ENCODE data around the gene MAP3K19. TPM values are rescaled to one million over a fixed set of nuclear protein-coding genes. Genes with fewer than 3 reads are reported as not detected.

The MAP3K19 gene
- not detected in 2 replicates for total RNA-seq (2013; cell fraction: nucleolus; rRNA removed)
- total RNA-seq (2014; rRNA removed) (not detected in 2 replicates), total RNA-seq (2014; rRNA removed; fragmentation: Illumina TruSeq; extraction: Trizol) (not detected in 2 replicates), total RNA-seq (2021) (not detected in 2 replicates), polyA plus RNA-seq (2011; rRNA removed) (not detected in 2 replicates), polyA plus RNA-seq (2014; fragmentation: Illumina TruSeq; extraction: Trizol) (not detected in 2 replicates), polyA plus RNA-seq (2014; fragmentation: Nextera tagmentation; extraction: Ambion mirVana) (not detected), polyA plus RNA-seq (2014; rRNA removed) (0.05 TPM in 1 of 2 replicates, not detected in the other), polyA plus RNA-seq (2016; fragmentation: Nextera tagmentation; extraction: Ambion mirVana) (not detected), polyA minus RNA-seq (2011; rRNA and poly(A)+ RNA removed) (not detected in 2 replicates), Bru-seq, nascent RNA (percentile 2 among the genes with signal in this experiment), BruChase-seq, experiment 1, labeled RNA remaining after a 6-hour chase (percentile 1 among the genes with signal in this experiment), BruChase-seq, experiment 2, labeled RNA remaining after a 2-hour chase (percentile 1 among the genes with signal in this experiment)
- polyA plus RNA-seq (2011; ENCODE audit: low read depth) = not detected
- polyA plus RNA-seq (2011; cell fraction: cytosol; rRNA removed) = not detected in 2 replicates
- not detected in 2 replicates for polyA plus RNA-seq (2011; cell fraction: nucleus; rRNA removed)
- polyA plus RNA-seq (2012) = not detected in 2 replicates
- not detected in 2 replicates for polyA minus RNA-seq (2011; cell fraction: cytosol; rRNA and poly(A)+ RNA removed)
- polyA minus RNA-seq (2011; cell fraction: nucleus; rRNA and poly(A)+ RNA removed) = not detected in 2 replicates
- long read RNA-seq, experiment 1 = 0 reads
- long read RNA-seq, experiment 2, partial matches to known transcripts = 0 of 1 reads
- long read RNA-seq, experiment 2, other reads (novel, unspliced or antisense) = 1 of 1 reads

DNA sequence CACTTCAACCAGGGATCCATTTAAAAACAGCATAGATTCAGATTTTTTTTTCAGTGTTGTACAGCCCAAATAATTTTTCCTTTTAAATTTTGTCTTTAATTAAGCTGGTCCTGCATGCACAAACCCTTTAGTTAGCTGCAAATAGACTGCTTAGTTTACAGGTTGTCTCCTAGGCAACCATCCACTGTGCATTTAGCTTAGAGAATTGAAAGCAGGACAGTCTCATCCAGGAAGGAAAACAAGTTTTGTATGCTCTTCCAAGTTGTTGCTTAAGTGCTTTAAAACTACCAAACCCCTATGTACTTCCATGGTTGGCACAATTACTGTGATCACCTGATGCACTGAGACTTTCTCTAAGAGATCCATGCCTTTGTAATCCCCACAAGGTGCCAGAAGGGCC, at the start of gene MAP3K19:
TSS of gene MAP3K19 (minus strand) at position 148 of the 400 bp plus-strand sequence. CDS start 22,800 bp downstream, outside the sequence.
- ChIA-PET POLR2A (no interaction called here), CTCF (interaction anchor here (0.9 to 1.5 kb wide), 2 partner anchors 21 to 43 kb away, joined by 4 read pairs; no protein-coding TSS in a partner anchor), RAD21 (ENCODE audit: unreplicated experiment) (no interaction called here), SMC1A (ENCODE audit: uncharacterized antibody, unreplicated experiment) (interaction anchor here (0.7 to 1.2 kb wide), 2 partner anchors 49 to 704 kb away, joined by 3 read pairs; no protein-coding TSS in a partner anchor)
- no TSS peak for BruUV-seq (replicated peaks)
- in situ Hi-C loops (cut with MboI) (no loop called here), intact Hi-C loops (cut with micrococcal nuclease; ENCODE audit: unreplicated experiment) (no loop called here)
- ATAC-seq (no peak), FAIRE-seq (no peak), DNase-seq (ENCODE audit: low read depth, low spot score) (no peak)
- Histone ChIP-seq H3K27ac (ENCODE audit: control insufficient read depth, insufficient read depth) (no peak within 1 kb of the TSS), H3K36me3 (ENCODE audit: control insufficient read depth in 2 of 2, insufficient read depth in 2 of 2, low read length in 1 of 2) (no peaks in the 10 kb centered on the region), H3K9me3 (replicated peaks; ENCODE audit: control insufficient read depth, insufficient read depth, low read length) (no peaks in the 10 kb centered on the region), H2AFZ (ENCODE audit: control insufficient read depth, low read depth, low read length) (no peak within 1 kb of the TSS), H3K27me3 (replicated peaks in 1 of 2; ENCODE audit: control insufficient read depth in 2 of 2, insufficient read depth in 2 of 2, low read length in 1 of 2) (no peaks in the 10 kb centered on the region; a peak in 1 of 4 replicates), H3K4me2 (ENCODE audit: control insufficient read depth, insufficient read depth) (no peak within 1 kb of the TSS), H3K4me1 (ENCODE audit: control insufficient read depth, insufficient read depth, low read length) (no peaks in the 10 kb centered on the region), H3K79me2 (ENCODE audit: control insufficient read depth, insufficient read depth, low read length) (peaks cover 2% of the 10 kb centered on the region), H3K9ac (ENCODE audit: control insufficient read depth, insufficient read depth, low read length) (no peak within 1 kb of the TSS), H4K20me1 (ENCODE audit: control insufficient read depth, insufficient read depth) (no peaks in the 10 kb centered on the region), H3K4me3 (no peak within 1 kb of the TSS)
- no peak for TF ChIP-seq RAD51 (IDR thresholded peaks at IDR 0.05)
- TF ChIP-seq ESRRA (IDR thresholded peaks at IDR 0.05; ENCODE audit: low read length) = no peak
- TF ChIP-seq, protein P1, sequence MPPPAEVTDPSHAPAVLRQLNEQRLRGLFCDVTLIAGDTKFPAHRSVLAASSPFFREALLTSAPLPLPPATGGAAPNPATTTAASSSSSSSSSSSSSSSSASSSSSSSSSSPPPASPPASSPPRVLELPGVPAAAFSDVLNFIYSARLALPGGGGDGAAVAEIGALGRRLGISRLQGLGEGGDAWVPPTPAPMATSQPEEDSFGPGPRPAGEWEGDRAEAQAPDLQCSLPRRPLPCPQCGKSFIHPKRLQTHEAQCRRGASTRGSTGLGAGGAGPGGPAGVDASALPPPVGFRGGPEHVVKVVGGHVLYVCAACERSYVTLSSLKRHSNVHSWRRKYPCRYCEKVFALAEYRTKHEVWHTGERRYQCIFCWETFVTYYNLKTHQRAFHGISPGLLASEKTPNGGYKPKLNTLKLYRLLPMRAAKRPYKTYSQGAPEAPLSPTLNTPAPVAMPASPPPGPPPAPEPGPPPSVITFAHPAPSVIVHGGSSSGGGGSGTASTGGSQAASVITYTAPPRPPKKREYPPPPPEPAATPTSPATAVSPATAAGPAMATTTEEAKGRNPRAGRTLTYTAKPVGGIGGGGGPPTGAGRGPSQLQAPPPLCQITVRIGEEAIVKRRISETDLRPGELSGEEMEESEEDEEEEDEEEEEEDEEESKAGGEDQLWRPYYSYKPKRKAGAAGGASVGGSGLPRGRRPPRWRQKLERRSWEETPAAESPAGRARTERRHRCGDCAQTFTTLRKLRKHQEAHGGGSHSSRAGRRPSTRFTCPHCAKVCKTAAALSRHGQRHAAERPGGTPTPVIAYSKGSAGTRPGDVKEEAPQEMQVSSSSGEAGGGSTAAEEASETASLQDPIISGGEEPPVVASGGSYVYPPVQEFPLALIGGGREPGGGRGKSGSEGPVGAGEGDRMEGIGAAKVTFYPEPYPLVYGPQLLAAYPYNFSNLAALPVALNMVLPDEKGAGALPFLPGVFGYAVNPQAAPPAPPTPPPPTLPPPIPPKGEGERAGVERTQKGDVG (CRISPR knock-in tag; IDR thresholded peaks at IDR 0.05) = no peak
- no peak for TF ChIP-seq TARDBP (IDR thresholded peaks at IDR 0.05; ENCODE audit: borderline replicate concordance)
- no peak for TF ChIP-seq NBN (IDR thresholded peaks at IDR 0.05)
- no peak for TF ChIP-seq SMAD5 (IDR thresholded peaks at IDR 0.05; ENCODE audit: low read depth)
- TF ChIP-seq MTA2 (IDR thresholded peaks at IDR 0.05; ENCODE audit: low read depth) = no peak

Data from GM12878 (cell line).